H1 (cell line): Measurements from ENCODE around the gene DNASE2B. TPM values are rescaled to one million over a fixed set of nuclear protein-coding genes. Genes with fewer than 3 reads are reported as not detected.

ENCODE experiments used
- POU5F1 ChIP-seq: IDR thresholded peaks from 2 replicates; pipeline ENCODE4 v1.6.1; 2011; ENCODE audit warnings: low read depth, mild to moderate bottlenecking, low read length, moderate library complexity
- SP1 ChIP-seq: IDR thresholded peaks from 2 replicates; pipeline ENCODE4 v1.6.1; 2011; ENCODE audit warnings: low read depth, low read length
- TEAD4 ChIP-seq: IDR thresholded peaks from 2 replicates; pipeline ENCODE4 v1.6.1; 2012; ENCODE audit warnings: low read depth, low read length, inconsistent platforms, mixed read lengths
- polyA plus RNA-seq, 7 experiments: library from polyadenylated mRNA; depleted of rRNA in 3 of 7; stranded (reverse) in 5 of 7; unstranded in 2 of 7; fragments of >200 nt in 5 of 7; fragments of 200-250 nt in 2 of 7; gene quantifications; 1 replicate in 5 of 7; 2 replicates in 1 of 7; 4 replicates in 1 of 7; pipeline versions ENCODE4 v1.2.1 to v1.2.3, GENCODE V29; 2011 to 2013; ENCODE audit warnings: missing spikeins in 2 of 7, mixed read lengths in 2 of 7
- total RNA-seq: library from RNA; stranded (reverse); fragmentation: NEBNext Ultra II Directional; extraction: Animal tissue kit (Norgen Biotek cat#: 25700); gene quantifications from 2 replicates; pipeline ENCODE4 v1.2.1, GENCODE V29; 2021

The DNASE2B gene
- total and polyA plus RNA-seq, 2 of the 8 experiments (the other 6 are each of a cell fraction or from before 2014, with no cell fraction given): not detected

DNA sequence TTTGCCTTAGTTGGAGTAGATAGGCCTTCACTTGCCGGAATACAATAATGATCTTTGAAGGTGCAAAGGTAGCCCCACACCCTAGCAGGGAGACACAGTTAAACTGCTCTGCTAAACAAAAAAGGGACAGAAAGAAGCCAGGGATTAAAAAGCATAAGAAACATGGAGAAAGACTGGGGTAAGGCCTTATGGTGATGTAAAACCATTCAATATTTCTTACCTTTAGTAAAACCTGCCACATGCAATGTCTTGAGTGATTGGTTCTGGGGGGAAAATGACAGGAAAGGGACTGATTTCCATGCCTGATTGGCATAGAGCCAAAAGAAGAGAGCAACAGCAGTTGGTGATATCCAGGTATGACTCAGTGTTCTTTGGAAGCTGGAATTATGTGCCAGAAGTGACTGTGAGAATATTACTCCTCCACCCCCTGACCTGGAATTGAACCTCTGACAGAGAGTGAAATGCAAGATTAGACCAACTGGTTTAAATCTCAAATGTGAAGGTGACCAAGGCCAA lies 8.1 kb downstream of the DNASE2B start (continued):
- TF ChIP-seq TEAD4 (no peak), SP1 (no peak), POU5F1 (no peak)
